SK-N-SH (cell line): ENCODE results near the gene DTNA. TPM values are rescaled to one million over a fixed set of nuclear protein-coding genes. Genes with fewer than 3 reads are reported as not detected.

Source experiments
- CTCF ChIA-PET: fragments of 300-600, 350-600 bp; formaldehyde crosslinking; extraction: SDS; loops from one replicate; lab custom pipeline; 2021; lab: Yijun Ruan, JAX
- POLR2A ChIA-PET: fragments of 350-600 bp; sonication (Branson Sonifier 250); formaldehyde crosslinking; extraction: SDS; loops from one replicate; lab custom pipeline; 2020; ENCODE audit warnings: antibody characterized with exemption, inconsistent platforms; lab: Yijun Ruan, JAX
- DNase-seq: peaks from one replicate; pipeline ENCODE4 v3.0.0; 2012
- H2AFZ ChIP-seq: fragments of 200-600 bp; sonication (generic); 2 replicates; pipeline ENCODE4 v1.8.1; 2016; ENCODE audit warnings: antibody characterized with exemption, mild to moderate bottlenecking, low read depth
- H3F3A ChIP-seq: fragments of 200-600 bp; sonication (generic); replicated peaks from 2 replicates; pipeline ENCODE3; 2016; ENCODE audit warnings: antibody characterized with exemption, mild to moderate bottlenecking; ENCODE audit not compliant: insufficient read depth
- H3K27ac ChIP-seq, 2 experiments: fragments of 200-500 bp in 1 of 2; fragments of 200-600 bp in 1 of 2; sonication (Bioruptor generic) in 1 of 2; sonication (generic), shearing (Covaris generic) in 1 of 2; 2 replicates each; pipeline versions ENCODE4 v1.5.1 to v1.6.1; 2014 to 2016; ENCODE audit warnings: low read depth in 2 of 2, inconsistent platforms in 1 of 2, low read length in 1 of 2, mild to moderate bottlenecking in 1 of 2, mixed read lengths in 1 of 2
- H3K27me3 ChIP-seq: fragments of 200-600 bp; sonication (generic), shearing (Covaris generic); 2 replicates; pipeline ENCODE4 v1.6.1; 2016; ENCODE audit warnings: mixed run types; ENCODE audit not compliant: insufficient read depth
- H3K36me3 ChIP-seq, 2 experiments: fragments of 200-500 bp in 1 of 2; fragments of 200-600 bp in 1 of 2; sonication (Bioruptor generic) in 1 of 2; sonication (generic) in 1 of 2; replicated peaks in 1 of 2; 2 replicates each; pipeline versions ENCODE3 to v1.5.1; 2014 to 2016; ENCODE audit warnings: low read length in 1 of 2, mild to moderate bottlenecking in 1 of 2; ENCODE audit not compliant: insufficient read depth in 2 of 2, control insufficient read depth in 1 of 2
- H3K4me1 ChIP-seq, 2 experiments: fragments of 200-500 bp in 1 of 2; fragments of 200-600 bp in 1 of 2; sonication (Bioruptor generic) in 1 of 2; sonication (generic), shearing (Covaris generic) in 1 of 2; 2 replicates each; pipeline versions ENCODE4 v1.5.1 to v1.6.1; 2014 to 2016; ENCODE audit warnings: low read depth in 1 of 2, low read length in 1 of 2, mixed run types in 1 of 2; ENCODE audit not compliant: insufficient read depth in 2 of 2, control insufficient read depth in 1 of 2
- H3K4me2 ChIP-seq: fragments of 200-600 bp; sonication (generic), shearing (Covaris generic); 2 replicates; pipeline ENCODE4 v1.6.1; 2017; ENCODE audit warnings: mixed run types
- H3K4me3 ChIP-seq, 2 experiments: fragments of 200-500 bp in 1 of 2; fragments of 200-600 bp in 1 of 2; sonication (Bioruptor generic) in 1 of 2; sonication (generic), shearing (Covaris generic) in 1 of 2; 2 replicates each; pipeline versions ENCODE4 v1.5.1 to v1.8.1; 2014 to 2016; ENCODE audit warnings: low read depth in 2 of 2, inconsistent platforms in 1 of 2, low read length in 1 of 2, mild to moderate bottlenecking in 1 of 2, mixed read lengths in 1 of 2, moderate library complexity in 1 of 2
- H3K79me2 ChIP-seq: fragments of 200-600 bp; sonication (generic); 2 replicates; pipeline ENCODE4 v1.8.1; 2017; ENCODE audit warnings: mild to moderate bottlenecking; ENCODE audit not compliant: insufficient read depth
- H3K9ac ChIP-seq: fragments of 200-600 bp; sonication (generic); 2 replicates; pipeline ENCODE4 v1.6.1; 2017; ENCODE audit warnings: mixed run types
- H3K9me2 ChIP-seq: fragments of 200-600 bp; sonication (generic); 2 replicates; pipeline ENCODE4 v1.6.1; 2017; ENCODE audit warnings: mixed run types
- H3K9me3 ChIP-seq: fragments of 200-600 bp; sonication (generic); 2 replicates; pipeline ENCODE4 v1.6.1; 2017; ENCODE audit warnings: mixed run types, mild to moderate bottlenecking, moderate library complexity
- H4K20me1 ChIP-seq: fragments of 200-600 bp; sonication (generic); 2 replicates; pipeline ENCODE4 v1.6.1; 2017; ENCODE audit warnings: mild to moderate bottlenecking, mixed run types; ENCODE audit not compliant: insufficient read depth
- EP300 ChIP-seq, 2 experiments: IDR thresholded peaks; 2 replicates each; pipeline versions ENCODE4 v1.4.0 to v1.6.1; 2012; ENCODE audit warnings: borderline replicate concordance in 1 of 2, low read depth in 1 of 2, low read length in 1 of 2
- FOXJ3 ChIP-seq: sonication (generic); formaldehyde crosslinking; IDR thresholded peaks from 2 replicates; pipeline ENCODE4 v1.5.1; 2020; ENCODE audit warnings: mild to moderate bottlenecking, missing genetic modification reagents
- FOXM1 ChIP-seq: IDR thresholded peaks from 2 replicates; pipeline ENCODE4 v1.4.0; 2012; ENCODE audit warnings: low read depth, mild to moderate bottlenecking
- GATA2 ChIP-seq: sonication (generic); formaldehyde crosslinking; IDR thresholded peaks from 2 replicates; pipeline ENCODE4 v1.5.0; 2020; ENCODE audit warnings: mild to moderate bottlenecking, missing genetic modification reagents
- NFIC ChIP-seq: IDR thresholded peaks from 2 replicates; pipeline ENCODE4 v1.4.0; 2012; ENCODE audit warnings: borderline replicate concordance
- NRF1 ChIP-seq: IDR thresholded peaks from 2 replicates; pipeline ENCODE4 v1.6.1; 2012; ENCODE audit warnings: low read depth, mild to moderate bottlenecking, low read length
- RAD21 ChIP-seq: IDR thresholded peaks from 2 replicates; pipeline ENCODE4 v1.6.1; 2012; ENCODE audit warnings: mild to moderate bottlenecking, low read length
- RCOR1 ChIP-seq: fragments of 150-350 bp; IDR thresholded peaks from 2 replicates; pipeline ENCODE4 v1.6.1; 2017; ENCODE audit warnings: antibody characterized with exemption, low read length
- REST ChIP-seq: IDR thresholded peaks from 2 replicates; pipeline ENCODE4 v1.6.1; 2012; ENCODE audit warnings: mild to moderate bottlenecking, low read depth, low read length, moderate library complexity
- SMC3 ChIP-seq: IDR thresholded peaks from 2 replicates; pipeline ENCODE4 v1.6.1; 2012; ENCODE audit warnings: low read depth, low read length, improper control_type of control experiment
- TAF1 ChIP-seq: IDR thresholded peaks from 2 replicates; pipeline ENCODE4 v1.6.1; 2012; ENCODE audit warnings: low read depth, mild to moderate bottlenecking, low read length, moderate library complexity, borderline replicate concordance
- YY1 ChIP-seq: IDR thresholded peaks from 2 replicates; pipeline ENCODE4 v1.4.0; 2012; ENCODE audit warnings: low read depth, mild to moderate bottlenecking
- ZBTB33 ChIP-seq: IDR thresholded peaks from 2 replicates; pipeline ENCODE4 v1.4.0; 2012; ENCODE audit warnings: low read depth, borderline replicate concordance
- WGBS: methylation state at CpG from one replicate; pipeline ENCODE4 v1.1.6; 2017; ENCODE audit warnings: low lambda C conversion rate; 5-methylcytosine and 5-hydroxymethylcytosine counted together
- polyA plus RNA-seq, 3 experiments: library from polyadenylated mRNA; depleted of rRNA; stranded (reverse); fragments of >200 nt; gene quantifications; 2 replicates each; pipeline ENCODE4 v1.2.3, GENCODE V29; 2012

Gene DTNA
- polyA plus RNA-seq, 1 of the 3 experiments (the other 2 are of a cell fraction): 7.9 TPM

GRCh38 chr18:34938090-34938489 is 228.0 kb downstream of the DTNA start:
- H3F3A ChIP-seq: no peaks in the 10 kb centered on the region
- H3K79me2 ChIP-seq: no peaks in the 10 kb centered on the region
- no peaks in the 10 kb centered on the region for H3K9me2 ChIP-seq
- no peaks in the 10 kb centered on the region for H3K36me3 ChIP-seq
- no peaks in the 10 kb centered on the region for H3K4me1 ChIP-seq
- no peak overlapping the region for H3K27ac ChIP-seq
- TF ChIP-seq REST (no peak), EP300 (IDR thresholded peaks at IDR 0.05; ENCODE audit: borderline replicate concordance in 1 of 2, low read depth in 1 of 2, low read length in 1 of 2) (no peak), TAF1 (no peak), RAD21 (no peak), SMC3 (no peak), NRF1 (no peak), FOXM1 (no peak), YY1 (no peak), FOXJ3 (CRISPR knock-in tag) (no peak), RCOR1 (no peak), ZBTB33 (no peak), GATA2 (CRISPR knock-in tag) (no peak), NFIC (no peak)
- TF ChIP-seq, all 33 proteins: peak for 0
- 93% methylated on average over 1 of the region's 1 CpG for WGBS
- Histone ChIP-seq H3K9me3 (no peaks in the 10 kb centered on the region), H3K4me3 (no peak overlapping the region), H3K27me3 (no peaks in the 10 kb centered on the region), H3K4me2 (no peak overlapping the region), H2AFZ (no peak overlapping the region), H3K9ac (no peak overlapping the region), H4K20me1 (no peaks in the 10 kb centered on the region)
- POLR2A ChIA-PET: no interaction called here
- CTCF ChIA-PET: no interaction called here
- no peak for DNase-seq
